ENCODE results near the gene PTPN14. TPM values are rescaled to one million over a fixed set of nuclear protein-coding genes. Genes with fewer than 3 reads are reported as not detected.

The PTPN14 gene
- total and polyA plus RNA-seq, 2 of the 8 experiments (the other 6 are each of a cell fraction or from before 2014, with no cell fraction given), result 14.4 to 93.6 TPM

DNA sequence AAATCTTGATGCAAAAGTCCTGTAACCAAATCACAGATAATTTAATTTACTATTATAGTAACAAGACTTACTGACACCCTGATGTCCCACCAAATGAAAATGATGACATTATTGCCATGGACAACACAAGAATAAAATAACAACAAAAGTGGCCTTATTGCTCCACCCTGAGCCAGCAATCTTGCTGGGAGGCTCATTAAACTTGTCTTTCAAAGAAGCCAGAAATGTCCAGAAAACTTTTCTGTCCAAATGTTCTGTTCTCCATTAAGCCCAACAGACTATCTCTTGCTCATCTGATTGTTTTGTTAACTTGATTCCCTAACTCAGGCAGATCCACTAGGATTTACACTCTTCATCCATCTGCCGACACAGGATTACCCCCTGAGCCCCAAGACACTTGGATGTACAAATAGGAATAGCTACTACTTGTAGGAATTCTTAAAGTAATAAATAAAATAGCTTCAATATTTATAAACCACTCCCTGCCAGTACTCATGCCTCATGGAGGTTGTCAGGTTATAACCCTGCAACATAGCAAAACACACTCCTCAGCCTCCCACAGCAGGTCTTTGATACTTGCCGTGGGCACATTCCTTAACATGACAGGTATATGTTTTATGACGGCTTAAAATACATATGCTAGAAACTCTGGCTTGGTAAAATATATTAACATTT lies 84.9 kb downstream of the PTPN14 start:
- FAIRE-seq, result no peak
- no peak overlapping the region for H3K4me2 ChIP-seq (ENCODE audit: insufficient read depth in 1 of 2, low read depth in 2 of 2, low read length in 2 of 2)
- POLR2A ChIA-PET (ENCODE audit: partially characterized antibody), result no interaction called here
- TF ChIP-seq HDAC6 (IDR thresholded peaks at IDR 0.05; ENCODE audit: low read depth, low read length) (no peak), CBX8 (IDR thresholded peaks at IDR 0.05; ENCODE audit: borderline replicate concordance, low read depth, low read length) (no peak), EZH2 (IDR thresholded peaks at IDR 0.05; ENCODE audit: low read depth, low read length, severe bottlenecking) (no peak)

More for the DNA sequence above, 84.9 kb downstream of the PTPN14 start:
- no peak for DNase-seq (ENCODE audit: low read depth in 1 of 2, low spot score in 2 of 2)
- Histone ChIP-seq H3K14ac (ENCODE audit: insufficient read length) (no peak overlapping the region), H3K4ac (replicated peaks; ENCODE audit: insufficient read length, low read depth, low read length) (no peak overlapping the region), H3K4me3 (ENCODE audit: extremely low read depth in 1 of 4, insufficient read depth in 2 of 4, low read depth in 3 of 4, low read length in 4 of 4) (no peak overlapping the region), H3K9ac (replicated peaks in 1 of 4; ENCODE audit: extremely low read depth in 1 of 4, low read depth in 3 of 4, low read length in 3 of 4) (no peak overlapping the region), H3K9me3 (ENCODE audit: insufficient read depth in 2 of 2, low read depth in 1 of 2, low read length in 1 of 2) (no peaks in the 10 kb centered on the region), H4K20me1 (replicated peaks in 1 of 2; ENCODE audit: control insufficient read depth in 1 of 2, insufficient read depth in 2 of 2, low read length in 2 of 2) (no peaks in the 10 kb centered on the region), H4K8ac (ENCODE audit: extremely low read depth, insufficient read depth, low read length) (no peak overlapping the region), H3K23ac (ENCODE audit: insufficient read length) (no peak overlapping the region), H3K27me3 (replicated peaks in 1 of 4; ENCODE audit: control insufficient read depth in 3 of 4, extremely low read depth in 1 of 4, insufficient read depth in 3 of 4, low read length in 3 of 4) (no peaks in the 10 kb centered on the region), H3K56ac (replicated peaks; ENCODE audit: insufficient read length, low read depth, low read length) (no peak overlapping the region), H2BK5ac (ENCODE audit: low read depth, low read length) (no peak overlapping the region), H2AK5ac (ENCODE audit: low read depth, low read length) (no peak overlapping the region), H3K4me1 (replicated peaks in 1 of 4; ENCODE audit: control insufficient read depth in 3 of 4, insufficient read depth in 4 of 4, low read length in 3 of 4) (peaks cover 0 to 13% (median 4%) of the 10 kb centered on the region in 4 experiments; a peak in 5 of 7 replicates), H3K23me2 (ENCODE audit: low read depth, low read length) (no peaks in the 10 kb centered on the region), H3K18ac (ENCODE audit: extremely low read depth, low read length) (no peak overlapping the region), H3K79me1 (ENCODE audit: low read depth, low read length) (peaks cover 9% of the 10 kb centered on the region; the same call in 1 of the 2 replicates), H2AFZ (ENCODE audit: low read length) (no peak overlapping the region), H4K91ac (replicated peaks; ENCODE audit: insufficient read length, low read length) (no peak overlapping the region), H2BK20ac (ENCODE audit: low read length) (no peak overlapping the region), H2BK15ac (ENCODE audit: low read length) (no peak overlapping the region), H3K27ac (ENCODE audit: low read depth, low read length) (0 out of 2 replicates have a peak overlapping the region, but pooled peaks have one; percentile 27), H3K36me3 (ENCODE audit: control insufficient read depth in 2 of 4, insufficient read depth in 4 of 4, low read length in 3 of 4) (peaks cover 0 to 3% (median 2%) of the 10 kb centered on the region in 4 experiments; a peak in 1 of 8 replicates), H2BK120ac (replicated peaks; ENCODE audit: low read depth, low read length) (no peak overlapping the region), H4K5ac (ENCODE audit: insufficient read length, low read depth, low read length) (no peak overlapping the region), H3K79me2 (ENCODE audit: control insufficient read depth in 1 of 2, insufficient read depth in 2 of 2, low read length in 2 of 2) (peaks cover 0 to 69% of the 10 kb centered on the region in 2 experiments; a peak in 2 of 4 replicates), H2BK12ac (ENCODE audit: low read depth, low read length) (no peak overlapping the region)
- WGBS, 2 experiments (ENCODE audit: extremely low coverage in 1 of 2, insufficient coverage in 1 of 2, insufficient read length in 1 of 2, insufficient replicate concordance in 2 of 2, low coverage in 1 of 2, low lambda C conversion rate in 2 of 2, missing lambda C conversion rate in 1 of 2), result 90% methylated on average over 3 of the region's 3 CpGs; no CpG with 5 or more reads in 1 of the 2 experiments
- CTCF ChIA-PET (ENCODE audit: partially characterized antibody), result interaction anchor here (1.0 to 3.3 kb wide), 2 partner anchors 14 to 25 kb away, joined by 3 to 19 read pairs; no protein-coding TSS in a partner anchor
